Gastroesophageal sphincter (tissue), 3 donors: ENCODE data around the gene HEYL.

Experiments used
- CTCF ChIP-seq, 4 experiments: fragments of 200-600 bp in 2 of 4; fragments of 450-650 bp in 2 of 4; sonication (generic) in 1 of 4; IDR thresholded peaks; one replicate each; pipeline ENCODE4 v1.5.1; 2017 to 2019; ENCODE audit warnings: antibody characterized with exemption in 4 of 4, mild to moderate bottlenecking in 2 of 4, moderate library complexity in 2 of 4
- EP300 ChIP-seq: sonication (generic); formaldehyde crosslinking; IDR thresholded peaks from one replicate; pipeline ENCODE4 v1.6.1; 2017; ENCODE audit warnings: antibody characterized with exemption, mild to moderate bottlenecking
- POLR2A ChIP-seq, 2 donors: fragments of 450-650 bp; IDR thresholded peaks; one replicate each; pipeline ENCODE4 v1.6.1; 2017; ENCODE audit warnings: antibody characterized with exemption in 2 of 2, mild to moderate bottlenecking in 2 of 2, moderate library complexity in 1 of 2

GRCh38 chr1:39659110-39659509, 19.7 kb upstream of the HEYL start:
- TF ChIP-seq CTCF (IDR thresholded peaks at IDR 0.05): no peak
- TF ChIP-seq POLR2A (IDR thresholded peaks at IDR 0.05): no peak
- TF ChIP-seq EP300: no peak
